Fibroblast of mammary gland (primary cell): ENCODE results near the gene KCNAB3.

Experiments
- DNase-seq: peaks from one replicate; pipeline ENCODE4 v3.0.0-alpha.2; 2010; ENCODE audit warnings: low read depth
- H3K4me3 ChIP-seq: 2 replicates; pipeline ENCODE4 v1.5.1; 2011; ENCODE audit warnings: low read depth, mild to moderate bottlenecking, low read length, moderate library complexity; ENCODE audit not compliant: control insufficient read depth
- TF ChIP-seq, protein P1 (sequence below): conservative IDR thresholded peaks from 2 replicates; pipeline ENCODE4 v1.5.1; 2011; ENCODE audit warnings: low read depth, low read length, inconsistent platforms; ENCODE audit not compliant: control insufficient read depth, insufficient read depth

Gene KCNAB3

DNA sequence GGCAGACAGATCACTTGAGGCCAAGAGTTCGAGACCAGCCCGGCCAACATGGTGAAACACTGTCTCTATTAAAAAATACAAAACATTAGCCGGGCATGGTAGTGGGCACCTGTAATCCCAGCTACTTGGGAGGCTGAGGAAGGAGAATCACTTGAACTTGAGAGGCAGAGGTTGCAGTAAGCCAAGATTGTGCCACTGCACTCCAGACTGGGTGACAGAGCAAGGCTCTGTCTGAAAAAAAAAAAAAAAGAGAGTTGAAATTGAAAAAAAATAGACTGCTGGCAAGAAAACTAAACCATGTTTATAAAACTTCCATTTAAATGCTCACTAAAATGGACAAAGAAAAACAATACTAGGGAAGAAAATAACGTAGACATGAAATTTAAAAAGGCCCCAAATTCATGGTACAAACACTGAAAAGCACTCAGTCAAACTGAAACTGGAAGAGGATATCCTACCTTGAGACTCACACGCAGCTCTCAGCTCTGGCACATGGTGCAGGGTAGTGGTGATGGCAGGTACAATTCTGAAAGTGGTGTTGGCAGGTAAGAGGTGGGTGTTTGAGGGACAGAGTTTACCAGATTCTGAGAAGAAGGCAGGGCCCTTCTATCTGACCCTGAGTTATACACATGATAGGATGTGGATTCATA, 21.6 kb upstream of the KCNAB3 start:
- H3K4me3 ChIP-seq: no peak overlapping the region
- DNase-seq: no peak
- TF ChIP-seq, protein P1, sequence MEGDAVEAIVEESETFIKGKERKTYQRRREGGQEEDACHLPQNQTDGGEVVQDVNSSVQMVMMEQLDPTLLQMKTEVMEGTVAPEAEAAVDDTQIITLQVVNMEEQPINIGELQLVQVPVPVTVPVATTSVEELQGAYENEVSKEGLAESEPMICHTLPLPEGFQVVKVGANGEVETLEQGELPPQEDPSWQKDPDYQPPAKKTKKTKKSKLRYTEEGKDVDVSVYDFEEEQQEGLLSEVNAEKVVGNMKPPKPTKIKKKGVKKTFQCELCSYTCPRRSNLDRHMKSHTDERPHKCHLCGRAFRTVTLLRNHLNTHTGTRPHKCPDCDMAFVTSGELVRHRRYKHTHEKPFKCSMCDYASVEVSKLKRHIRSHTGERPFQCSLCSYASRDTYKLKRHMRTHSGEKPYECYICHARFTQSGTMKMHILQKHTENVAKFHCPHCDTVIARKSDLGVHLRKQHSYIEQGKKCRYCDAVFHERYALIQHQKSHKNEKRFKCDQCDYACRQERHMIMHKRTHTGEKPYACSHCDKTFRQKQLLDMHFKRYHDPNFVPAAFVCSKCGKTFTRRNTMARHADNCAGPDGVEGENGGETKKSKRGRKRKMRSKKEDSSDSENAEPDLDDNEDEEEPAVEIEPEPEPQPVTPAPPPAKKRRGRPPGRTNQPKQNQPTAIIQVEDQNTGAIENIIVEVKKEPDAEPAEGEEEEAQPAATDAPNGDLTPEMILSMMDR: no peak

DNA sequence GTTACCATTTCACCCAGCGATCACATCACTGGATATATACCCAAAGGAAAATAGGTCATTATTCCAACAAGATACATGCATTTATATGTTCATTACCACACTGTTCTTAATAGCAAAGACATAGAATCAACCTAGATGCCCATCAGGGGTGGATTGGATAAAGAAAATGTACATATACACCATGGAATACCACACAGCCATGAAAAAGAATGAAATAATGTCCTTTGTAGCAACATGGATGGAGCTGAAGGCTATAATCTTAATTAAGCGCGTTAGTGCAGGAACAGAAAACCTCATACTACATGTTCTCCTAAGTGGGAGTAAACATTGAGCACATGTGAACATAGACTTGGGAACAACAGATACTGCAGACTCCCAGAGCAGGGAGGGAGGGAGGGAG, 20.9 kb upstream of the KCNAB3 start:
- no peak for DNase-seq
- no peak overlapping the region for H3K4me3 ChIP-seq
- TF ChIP-seq, protein P1: no peak

DNA sequence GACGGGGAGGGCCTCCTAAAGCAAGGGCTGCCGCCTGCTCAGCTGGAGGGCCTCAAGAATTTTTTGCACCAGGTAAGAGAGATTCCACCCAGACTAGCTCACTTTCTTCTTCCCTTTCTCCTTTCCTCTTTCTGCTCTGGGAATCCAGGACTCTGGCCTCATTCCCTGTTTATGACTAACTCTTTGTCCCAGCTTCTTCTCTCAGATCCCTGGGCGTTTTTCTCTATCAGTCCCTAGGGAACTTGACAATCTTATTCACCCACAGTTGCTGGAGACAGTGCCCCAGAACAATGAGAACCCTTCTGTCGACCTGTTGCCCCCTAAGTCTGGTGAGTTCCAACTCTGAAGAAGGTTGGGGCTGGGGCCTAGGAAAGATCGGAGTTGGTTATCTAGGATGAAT, 18.0 kb upstream of the KCNAB3 start:
- H3K4me3 ChIP-seq: no peak overlapping the region
- TF ChIP-seq, protein P1: no peak
- DNase-seq: peak; percentile 30

DNA sequence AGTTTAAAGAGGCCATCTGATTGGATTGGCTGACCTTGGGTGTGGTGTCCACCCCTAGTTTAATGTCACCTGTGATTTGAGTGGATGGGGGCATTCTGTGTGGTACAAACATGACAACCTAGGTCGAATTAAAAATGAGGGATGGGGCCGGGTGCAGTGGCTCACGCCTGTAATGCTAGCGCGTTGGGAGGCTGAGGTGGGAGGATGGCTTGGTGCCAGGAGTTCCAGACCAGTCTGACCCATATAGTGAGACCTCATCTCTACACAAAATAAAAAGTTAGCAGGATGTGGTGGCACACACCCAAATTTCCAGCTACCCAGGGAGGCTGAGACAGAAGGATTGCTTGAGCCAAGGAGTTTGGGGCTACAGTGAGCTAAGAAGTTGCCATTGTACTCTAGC, 16.8 kb upstream of the KCNAB3 start:
- no peak for DNase-seq
- TF ChIP-seq, protein P1: no peak
- H3K4me3 ChIP-seq: no peak overlapping the region

DNA sequence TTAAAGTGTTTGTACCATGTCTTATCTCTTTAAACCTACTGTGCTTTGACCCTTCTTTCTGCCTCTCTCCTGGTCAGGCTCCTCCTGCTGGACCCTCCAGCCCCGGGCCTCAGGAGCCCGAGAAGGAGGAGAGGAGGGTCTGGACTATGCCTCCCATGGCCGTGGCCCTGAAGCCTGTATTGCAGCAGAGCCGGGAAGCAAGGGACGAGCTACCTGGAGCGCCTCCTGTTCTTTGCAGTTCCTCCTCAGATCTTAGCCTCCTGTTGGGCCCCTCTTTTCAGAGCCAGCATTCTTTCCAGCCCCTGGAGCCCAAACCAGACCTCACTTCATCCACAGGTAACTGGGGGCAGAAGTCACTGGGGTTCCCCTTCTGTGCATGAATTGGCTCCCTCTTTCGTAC, 16.0 kb upstream of the KCNAB3 start:
- TF ChIP-seq, protein P1: no peak
- no peak for DNase-seq
- H3K4me3 ChIP-seq: no peak overlapping the region

DNA sequence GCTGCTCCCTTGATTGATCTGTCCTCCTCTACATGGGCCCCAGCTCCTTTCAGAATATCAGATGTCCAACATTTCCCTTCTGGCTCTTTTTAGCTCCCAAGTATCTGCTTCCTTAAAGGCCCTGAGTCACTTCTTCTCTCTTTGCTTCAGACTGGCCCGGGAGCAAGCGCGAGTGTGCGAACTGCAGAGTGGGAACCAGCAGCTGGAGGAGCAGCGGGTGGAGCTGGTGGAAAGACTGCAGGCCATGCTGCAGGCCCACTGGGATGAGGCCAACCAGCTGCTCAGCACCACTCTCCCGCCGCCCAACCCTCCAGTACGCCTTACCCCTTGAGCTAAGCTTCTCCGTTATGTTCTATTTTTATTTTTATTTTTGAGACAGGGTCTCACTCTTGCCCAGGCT, 14.7 kb upstream of the KCNAB3 start:
- no peak overlapping the region for H3K4me3 ChIP-seq
- no peak for DNase-seq
- TF ChIP-seq, protein P1: no peak

DNA sequence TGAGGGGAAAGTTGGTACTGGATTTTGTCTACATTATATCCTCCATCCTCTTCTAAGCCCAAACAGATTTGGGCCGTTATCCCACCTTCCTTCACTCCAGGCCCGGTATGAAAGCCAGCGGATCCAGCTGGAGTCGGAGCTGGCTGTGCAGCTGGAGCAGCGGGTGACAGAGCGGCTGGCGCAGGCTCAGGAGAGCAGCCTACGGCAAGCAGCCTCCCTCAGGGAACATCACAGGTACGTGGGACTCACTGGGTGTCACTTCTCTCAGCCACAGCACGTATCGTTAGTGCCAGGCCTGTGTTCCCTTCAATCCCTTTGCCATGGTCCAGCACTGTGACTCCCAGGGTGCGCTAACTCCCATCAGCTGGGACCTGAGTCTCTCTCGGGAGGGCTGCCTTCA, 13.6 kb upstream of the KCNAB3 start:
- H3K4me3 ChIP-seq: no peak overlapping the region
- no peak for DNase-seq
- TF ChIP-seq, protein P1: no peak
